Stomach (tissue), 9 donors: ENCODE measurements around the gene MTHFSD. TPM values are rescaled to one million over a fixed set of nuclear protein-coding genes. Genes with fewer than 3 reads are reported as not detected.
A peak's percentile ranks its signal among the peaks of the same experiment; 100 is the strongest.

Experiments
- DNase-seq, 2 donors: peaks; one replicate each; pipeline versions ENCODE4 v3.0.0 to v3.0.0-alpha.2; 2013 to 2019
- H3K27ac ChIP-seq, 5 donors: fragments of 200-600 bp in 4 of 5; sonication (generic) in 4 of 5; one replicate each; pipeline ENCODE4 v1.5.1; 2013 to 2019; ENCODE audit warnings: mild to moderate bottlenecking in 1 of 5, moderate library complexity in 1 of 5
- H3K27me3 ChIP-seq, 3 donors: fragments of 200-600 bp; sonication (generic); one replicate each; pipeline ENCODE4 v1.5.1; 2017 to 2019; ENCODE audit warnings: mixed run types in 1 of 3
- H3K36me3 ChIP-seq, 4 donors: fragments of 200-600 bp; sonication (generic); 1 replicate in 3 of 4; 2 replicates in 1 of 4; pipeline ENCODE4 v1.5.1; 2016 to 2019
- H3K4me1 ChIP-seq, 4 donors: fragments of 200-600 bp; sonication (generic); one replicate each; pipeline ENCODE4 v1.5.1; 2016 to 2019
- H3K4me3 ChIP-seq, 4 donors: fragments of 200-600 bp; sonication (generic) in 3 of 4; one replicate each; pipeline ENCODE4 v1.5.1; 2016 to 2019; ENCODE audit warnings: mild to moderate bottlenecking in 1 of 4
- H3K9me3 ChIP-seq, 4 donors: fragments of 200-600 bp; sonication (generic); one replicate each; pipeline ENCODE4 v1.5.1; 2016 to 2019
- CTCF ChIP-seq, 7 experiments: fragments of 450-650 bp in 4 of 7; fragments of 200-600 bp in 3 of 7; sonication (generic) in 3 of 7; IDR thresholded peaks; one replicate each; pipeline ENCODE4 v1.5.1; 2016 to 2019; ENCODE audit warnings: antibody characterized with exemption in 7 of 7, control low read depth in 2 of 7, mild to moderate bottlenecking in 1 of 7
- EP300 ChIP-seq: sonication (generic); formaldehyde crosslinking; IDR thresholded peaks from one replicate; pipeline ENCODE4 v1.6.1; 2017; ENCODE audit warnings: antibody characterized with exemption
- POLR2A ChIP-seq, 4 donors: fragments of 450-650 bp; IDR thresholded peaks; one replicate each; pipeline ENCODE4 v1.6.1; 2016; ENCODE audit warnings: antibody characterized with exemption in 4 of 4, control low read depth in 2 of 4, mild to moderate bottlenecking in 1 of 4, moderate library complexity in 1 of 4
- POLR2AphosphoS5 ChIP-seq, 3 donors: sonication (generic); formaldehyde crosslinking; IDR thresholded peaks; one replicate each; pipeline ENCODE4 v1.6.1; 2016; ENCODE audit warnings: antibody characterized with exemption in 3 of 3
- WGBS, 5 donors: extraction: QIAGEN DNeasy Blood & Tissue Kit in 3 of 5; methylation state at CpG; one replicate each; pipeline versions ENCODE4 v1.1.5 to v1.1.7; 2013 to 2018; 5-methylcytosine and 5-hydroxymethylcytosine counted together
- intact Hi-C: fragments of 100-400 bp; cut with DNase I; formaldehyde crosslinking; loops from one replicate; pipeline ENCODE4 v1.15.1; 2023; ENCODE audit warnings: low total_unique reads
- polyA plus RNA-seq, 3 donors: library from polyadenylated mRNA; stranded (reverse); fragments of 200-250 nt; gene quantifications; one replicate each; pipeline ENCODE4 v1.2.3, GENCODE V29; 2013
- total RNA-seq, 5 donors: library from RNA; depleted of rRNA; stranded (reverse); fragments of >200 nt; gene quantifications; one replicate each; pipeline versions ENCODE4 v1.1.0 to v1.2.3, GENCODE V29; 2014 to 2016
- donor health status: healthy with polysubstance abuse.
- donor health status: Bipolar disorder and iron deficiency.
- donor health status: healthy.

The MTHFSD gene
- total and polyA plus RNA-seq, 8 donors, result 3.5 to 23.1 (median 7.7) TPM

GRCh38 chr16:86514481-86515376, 40.3 kb downstream of the MTHFSD start:
- peak in 1 of 2 donors; percentile 18 for DNase-seq
- H3K9me3 ChIP-seq, result no peaks in the 10 kb centered on the region
- H3K4me3 ChIP-seq, result peak overlapping the region; percentile 53 to 73 (median 66)
- H3K27ac ChIP-seq, result peak overlapping the region; percentile 67 to 99 (median 91)
- 9 to 14% (median 12%) methylated on average over 18 of the region's 18 CpGs for WGBS, 5 donors
- peaks cover 0 to 100% (median 91%) of the 10 kb centered on the region in 3 donors for H3K27me3 ChIP-seq
- TF ChIP-seq POLR2AphosphoS5 (IDR thresholded peaks at IDR 0.05) (no peak), POLR2A (IDR thresholded peaks at IDR 0.05) (no peak), CTCF (IDR thresholded peaks at IDR 0.05) (no peak), EP300 (no peak)
- intact Hi-C loops, result no loop called here
- H3K36me3 ChIP-seq, result peaks cover 0 to 43% (median 3%) of the 10 kb centered on the region in 4 donors
- peaks cover 15 to 44% (median 32%) of the 10 kb centered on the region in 4 donors for H3K4me1 ChIP-seq

DNA sequence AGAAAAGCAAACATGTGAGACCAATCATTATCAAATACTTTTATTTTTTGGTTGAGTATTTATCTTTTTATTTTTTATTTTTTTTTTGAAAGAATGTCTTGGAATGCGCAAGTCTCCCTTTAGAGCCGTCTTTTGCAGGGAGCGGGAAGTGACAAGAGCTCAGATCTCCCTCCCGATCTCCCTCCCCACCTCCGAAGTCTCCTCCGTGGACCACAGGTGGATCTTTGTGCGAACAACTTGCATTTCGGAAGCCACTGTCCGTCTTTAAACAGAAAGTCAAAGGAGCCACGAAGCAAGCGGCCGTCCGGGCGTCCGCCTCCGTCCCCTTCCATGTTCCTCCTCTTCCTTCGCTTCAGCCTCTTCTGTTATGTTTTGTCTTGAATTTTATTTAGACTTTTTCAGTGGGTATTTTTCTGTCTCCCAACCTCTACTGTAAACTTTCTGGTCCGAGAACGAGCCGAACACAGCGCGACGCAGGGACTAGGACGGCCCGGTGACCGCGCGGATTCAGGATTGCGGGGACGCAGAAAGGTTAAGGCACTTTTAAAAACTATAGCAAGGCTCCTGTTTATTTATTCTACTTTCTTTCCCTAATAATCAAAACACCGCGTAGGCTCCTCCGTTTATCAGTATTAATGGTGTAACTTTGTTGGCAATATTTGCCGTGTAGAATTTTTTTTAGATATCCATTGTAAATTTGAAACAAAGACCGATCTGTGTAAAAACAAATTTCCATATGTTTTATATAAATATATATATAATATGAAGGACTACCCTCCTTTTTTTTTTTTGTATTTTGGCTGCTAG, 41.4 kb downstream of the MTHFSD start:
- intact Hi-C loops, result no loop called here
- Histone ChIP-seq H3K27me3 (peaks cover 0 to 100% (median 94%) of the 10 kb centered on the region in 3 donors), H3K4me1 (peaks cover 20 to 47% (median 37%) of the 10 kb centered on the region in 4 donors), H3K36me3 (peaks cover 0 to 43% (median 3%) of the 10 kb centered on the region in 4 donors), H3K9me3 (no peaks in the 10 kb centered on the region), H3K27ac (peak overlapping the region; percentile 43 to 99 (median 91)), H3K4me3 (peak overlapping the region; percentile 53 to 73 (median 66))
- WGBS, 5 donors, result 13 to 19% (median 14%) methylated on average over 35 of the region's 35 CpGs
- DNase-seq, result peak in 1 of 2 donors; percentile 20
- no peak for TF ChIP-seq POLR2A (IDR thresholded peaks at IDR 0.05)
- TF ChIP-seq CTCF (IDR thresholded peaks at IDR 0.05), result no peak
- TF ChIP-seq POLR2AphosphoS5 (IDR thresholded peaks at IDR 0.05), result no peak
- no peak for TF ChIP-seq EP300

- TF ChIP-seq CTCF (IDR thresholded peaks at IDR 0.05) (no peak), POLR2AphosphoS5 (IDR thresholded peaks at IDR 0.05) (no peak), EP300 (no peak), POLR2A (IDR thresholded peaks at IDR 0.05) (no peak)
- Histone ChIP-seq H3K9me3 (no peaks in the 10 kb centered on the region), H3K27ac (peak overlapping the region; percentile 80 to 99 (median 91)), H3K36me3 (peaks cover 0 to 43% (median 3%) of the 10 kb centered on the region in 4 donors), H3K27me3 (peaks cover 0 to 100% (median 95%) of the 10 kb centered on the region in 3 donors), H3K4me1 (peaks cover 21 to 47% (median 39%) of the 10 kb centered on the region in 4 donors), H3K4me3 (peak overlapping the region; percentile 53 to 73 (median 66))
- 6 to 16% (median 13%) methylated on average over 27 to 29 of the region's 29 CpGs for whole genome bisulfite sequencing, 5 donors
- intact Hi-C loops, result no loop called here
- DNase-seq, result peak in 1 of 2 donors; percentile 36
Measured at GRCh38 chr16:86512860-86513470, 42.1 kb downstream of the MTHFSD start.
